ENCODE results near the gene KLK5. TPM values are rescaled to one million over a fixed set of nuclear protein-coding genes. Genes with fewer than 3 reads are reported as not detected.

Gene KLK5
- total RNA-seq, 1 experiment from 2014 or later, result not detected

- WGBS (ENCODE audit: extremely low coverage, insufficient read length, low lambda C conversion rate), result no CpG with 5 or more reads among the region's 19 CpGs
Observed at GRCh38 chr19:50949861-50950260, 3.0 kb downstream of the KLK5 start.

More at GRCh38 chr19:50949861-50950260, 3.0 kb downstream of the KLK5 start:
- H3K4me1 ChIP-seq (ENCODE audit: insufficient read depth, low read length), result peaks cover 3% of the 10 kb centered on the region; the same call in 1 of the 2 replicates
- no peaks in the 10 kb centered on the region for H3K79me1 ChIP-seq (ENCODE audit: insufficient read depth, low read depth, low read length, poor library complexity, severe bottlenecking)
- no peaks in the 10 kb centered on the region for H3K79me2 ChIP-seq (ENCODE audit: insufficient read depth, low read length)
- Mint-ChIP-seq H3K9me3 (peaks cover 0 to 2% of the 10 kb centered on the region in 2 experiments; a peak in 2 of 5 replicates), H3K27me3 (ENCODE audit: low read depth) (peaks cover 29% of the 10 kb centered on the region), H3K4me1 (peaks cover 5 to 21% of the 10 kb centered on the region in 2 experiments), H3K36me3 (ENCODE audit: insufficient read depth in 1 of 3, low read depth in 3 of 3) (no peaks in the 10 kb centered on the region), H3K4me3 (0 out of 5 replicates have a peak overlapping the region, but pooled peaks of 1 of the 2 experiments have one; percentile 16), H3K27ac (no peak overlapping the region)
- no peak overlapping the region for H3T11ph ChIP-seq (ENCODE audit: low read length)
- H2AK5ac ChIP-seq (ENCODE audit: insufficient read length, low read length), result no peak overlapping the region
- H2BK15ac ChIP-seq (ENCODE audit: low read depth, low read length), result no peak overlapping the region
- no peaks in the 10 kb centered on the region for H3K9me3 ChIP-seq (ENCODE audit: control insufficient read depth, low read depth, low read length)
- no peaks in the 10 kb centered on the region for H3K27me3 ChIP-seq (ENCODE audit: insufficient read depth, low read length)
- H4K20me1 ChIP-seq (ENCODE audit: control insufficient read depth, insufficient read depth, insufficient read length), result no peaks in the 10 kb centered on the region
- H3K27ac ChIP-seq (ENCODE audit: insufficient read length, low read depth, low read length), result no peak overlapping the region
- no peak overlapping the region for H3K14ac ChIP-seq (ENCODE audit: insufficient read depth, low read length)
- H4K8ac ChIP-seq (replicated peaks; ENCODE audit: insufficient read length, low read depth, low read length), result no peak overlapping the region
- H2AFZ ChIP-seq (ENCODE audit: low read length), result no peak overlapping the region
- no peak overlapping the region for H2BK120ac ChIP-seq (ENCODE audit: low read depth, low read length, poor library complexity, severe bottlenecking)
- H3K4ac ChIP-seq (ENCODE audit: low read depth, low read length), result no peak overlapping the region
- H2BK20ac ChIP-seq (ENCODE audit: low read depth, low read length, poor library complexity, severe bottlenecking), result no peak overlapping the region
- no peak overlapping the region for H2BK12ac ChIP-seq (ENCODE audit: insufficient read length, low read depth, low read length)
- no peak overlapping the region for H3K4me2 ChIP-seq (ENCODE audit: insufficient read depth, insufficient read length, low read length)
- no peak overlapping the region for H4K91ac ChIP-seq (ENCODE audit: insufficient read length, low read depth, low read length)
- H2BK5ac ChIP-seq (ENCODE audit: insufficient read length, low read length), result no peak overlapping the region
- no peak for TF ChIP-seq CTCF (conservative IDR thresholded peaks at IDR 0.05)
- DNase-seq, result peak; percentile 65
- H3K23ac ChIP-seq (ENCODE audit: insufficient read length, low read depth, low read length), result no peak overlapping the region
- no peak overlapping the region for H4K5ac ChIP-seq (ENCODE audit: insufficient read length, low read depth, low read length)
- H3K18ac ChIP-seq (ENCODE audit: insufficient read length, low read depth, low read length), result no peak overlapping the region
- H3K23me2 ChIP-seq (ENCODE audit: insufficient read length, low read depth, low read length, poor library complexity, severe bottlenecking), result no peaks in the 10 kb centered on the region
- H3K56ac ChIP-seq (ENCODE audit: insufficient read length, low read depth, low read length), result no peak overlapping the region
- H3K9ac ChIP-seq (ENCODE audit: extremely low read depth, insufficient read length, low read length), result no peak overlapping the region

Measured in H9 (cell line).